Measurements from ENCODE around the gene FAM114A2. TPM values are rescaled to one million over a fixed set of nuclear protein-coding genes. Genes with fewer than 3 reads are reported as not detected.
"Not testable (repeated sequence)": the region's sequence is repeated elsewhere in the genome, so short reads cannot be mapped to it uniquely, and the experiment has no call there.

The FAM114A2 gene
- total RNA-seq, 1 donor from 2014 or later = 29.7 TPM

GRCh38 chr5:154034944-154035343 lies 3.8 kb downstream of the FAM114A2 start:
- Histone ChIP-seq H3K27ac (ENCODE audit: low read depth, low read length) (no peak overlapping the region), H4K20me1 (ENCODE audit: insufficient read depth, low read length) (no peaks in the 10 kb centered on the region), H3K27me3 (ENCODE audit: insufficient read depth, low read length) (no peaks in the 10 kb centered on the region), H3K9ac (ENCODE audit: low read length) (no peak overlapping the region), H3K4me2 (ENCODE audit: low read length) (no peak overlapping the region), H3K9me3 (ENCODE audit: insufficient read depth, low read depth, low read length) (no peaks in the 10 kb centered on the region), H3K36me3 (ENCODE audit: insufficient read depth, low read length) (peaks cover 5% of the 10 kb centered on the region), H3K4me3 (ENCODE audit: insufficient read depth, low read depth, low read length) (no peak overlapping the region), H3K79me2 (ENCODE audit: insufficient read depth, low read length) (peaks cover 28% of the 10 kb centered on the region), H3K4me1 (ENCODE audit: insufficient read depth, low read length) (peaks cover 7% of the 10 kb centered on the region), H2AFZ (ENCODE audit: low read depth, low read length) (no peak overlapping the region)
- no peak for FAIRE-seq
- no peak overlapping the region for H3K4me3 Mint-ChIP-seq (ENCODE audit: unreplicated experiment)
- peaks cover 2% of the 10 kb centered on the region for H3K4me1 Mint-ChIP-seq (ENCODE audit: low read depth, unreplicated experiment)
- TF ChIP-seq EZH2 (IDR thresholded peaks at IDR 0.05; ENCODE audit: insufficient read depth, low read length) = no peak
- no peak for TF ChIP-seq CTCF (IDR thresholded peaks at IDR 0.05; ENCODE audit: insufficient read depth, low read depth, low read length)
- no peak overlapping the region for H3K27ac Mint-ChIP-seq (ENCODE audit: unreplicated experiment)
- H3K27me3 Mint-ChIP-seq (ENCODE audit: low read depth, unreplicated experiment) = no peaks in the 10 kb centered on the region
- DNase-seq (ENCODE audit: low read depth) = no peak
- H3K36me3 Mint-ChIP-seq (ENCODE audit: low read depth, unreplicated experiment) = no peaks in the 10 kb centered on the region
- H3K9me3 Mint-ChIP-seq (ENCODE audit: unreplicated experiment) = no peaks in the 10 kb centered on the region

- Histone ChIP-seq H4K20me1 (ENCODE audit: insufficient read depth, low read length) (no peaks in the 10 kb centered on the region), H3K4me1 (ENCODE audit: insufficient read depth, low read length) (no peaks in the 10 kb centered on the region), H3K36me3 (ENCODE audit: insufficient read depth, low read length) (peaks cover 10% of the 10 kb centered on the region), H3K79me2 (ENCODE audit: insufficient read depth, low read length) (peaks cover 4% of the 10 kb centered on the region), H3K27me3 (ENCODE audit: insufficient read depth, low read length) (no peaks in the 10 kb centered on the region), H3K4me3 (ENCODE audit: insufficient read depth, low read depth, low read length) (no peak overlapping the region), H3K9ac (ENCODE audit: low read length) (no peak overlapping the region), H3K27ac (ENCODE audit: low read depth, low read length) (no peak overlapping the region), H3K4me2 (ENCODE audit: low read length) (no peak overlapping the region), H3K9me3 (ENCODE audit: insufficient read depth, low read depth, low read length) (no peaks in the 10 kb centered on the region), H2AFZ (ENCODE audit: low read depth, low read length) (no peak overlapping the region)
- no peaks in the 10 kb centered on the region for H3K9me3 Mint-ChIP-seq (ENCODE audit: unreplicated experiment)
- H3K4me3 Mint-ChIP-seq (ENCODE audit: unreplicated experiment) = no peak overlapping the region
- no peak overlapping the region for H3K27ac Mint-ChIP-seq (ENCODE audit: unreplicated experiment)
- no peak for TF ChIP-seq EZH2 (IDR thresholded peaks at IDR 0.05; ENCODE audit: insufficient read depth, low read length)
- TF ChIP-seq CTCF (IDR thresholded peaks at IDR 0.05; ENCODE audit: insufficient read depth, low read depth, low read length) = no peak
- no peak for FAIRE-seq
- H3K27me3 Mint-ChIP-seq (ENCODE audit: low read depth, unreplicated experiment) = no peaks in the 10 kb centered on the region
- H3K4me1 Mint-ChIP-seq (ENCODE audit: low read depth, unreplicated experiment) = no peaks in the 10 kb centered on the region
- DNase-seq (ENCODE audit: low read depth) = no peak
- no peaks in the 10 kb centered on the region for H3K36me3 Mint-ChIP-seq (ENCODE audit: low read depth, unreplicated experiment)
Observed at GRCh38 chr5:154031937-154032489, 6.7 kb downstream of the FAM114A2 start.

- Histone ChIP-seq H3K27ac (ENCODE audit: low read depth, low read length) (no peak overlapping the region), H3K4me3 (ENCODE audit: insufficient read depth, low read depth, low read length) (no peak overlapping the region), H3K9me3 (ENCODE audit: insufficient read depth, low read depth, low read length) (no peaks in the 10 kb centered on the region), H3K27me3 (ENCODE audit: insufficient read depth, low read length) (no peaks in the 10 kb centered on the region), H3K4me2 (ENCODE audit: low read length) (no peak overlapping the region), H2AFZ (ENCODE audit: low read depth, low read length) (no peak overlapping the region), H3K79me2 (ENCODE audit: insufficient read depth, low read length) (no peaks in the 10 kb centered on the region), H3K36me3 (ENCODE audit: insufficient read depth, low read length) (peaks cover 19% of the 10 kb centered on the region), H3K4me1 (ENCODE audit: insufficient read depth, low read length) (no peaks in the 10 kb centered on the region), H3K9ac (ENCODE audit: low read length) (no peak overlapping the region), H4K20me1 (ENCODE audit: insufficient read depth, low read length) (no peaks in the 10 kb centered on the region)
- no peak for FAIRE-seq
- peaks cover 14% of the 10 kb centered on the region for H3K36me3 Mint-ChIP-seq (ENCODE audit: low read depth, unreplicated experiment)
- no peaks in the 10 kb centered on the region for H3K27me3 Mint-ChIP-seq (ENCODE audit: low read depth, unreplicated experiment)
- TF ChIP-seq CTCF (IDR thresholded peaks at IDR 0.05; ENCODE audit: insufficient read depth, low read depth, low read length) (no peak), EZH2 (IDR thresholded peaks at IDR 0.05; ENCODE audit: insufficient read depth, low read length) (no peak)
- H3K4me1 Mint-ChIP-seq (ENCODE audit: low read depth, unreplicated experiment) = no peaks in the 10 kb centered on the region
- no peak overlapping the region for H3K27ac Mint-ChIP-seq (ENCODE audit: unreplicated experiment)
- no peak for DNase-seq (ENCODE audit: low read depth)
- H3K4me3 Mint-ChIP-seq (ENCODE audit: unreplicated experiment) = no peak overlapping the region
- H3K9me3 Mint-ChIP-seq (ENCODE audit: unreplicated experiment) = no peaks in the 10 kb centered on the region
Observed at GRCh38 chr5:154025951-154026350, 12.8 kb downstream of the FAM114A2 start.

GRCh38 chr5:154018919-154019318 lies 19.8 kb downstream of the FAM114A2 start:
- H3K4me1 Mint-ChIP-seq (ENCODE audit: low read depth, unreplicated experiment); H2AFZ ChIP-seq (ENCODE audit: low read depth, low read length); H3K4me1 ChIP-seq (ENCODE audit: insufficient read depth, low read length); H3K4me3 ChIP-seq (ENCODE audit: insufficient read depth, low read depth, low read length); H3K27ac Mint-ChIP-seq (ENCODE audit: unreplicated experiment); H3K4me2 ChIP-seq (ENCODE audit: low read length); H3K79me2 ChIP-seq (ENCODE audit: insufficient read depth, low read length); DNase-seq (ENCODE audit: low read depth); H3K27me3 Mint-ChIP-seq (ENCODE audit: low read depth, unreplicated experiment); H3K27ac ChIP-seq (ENCODE audit: low read depth, low read length); H3K9me3 Mint-ChIP-seq (ENCODE audit: unreplicated experiment); H3K4me3 Mint-ChIP-seq (ENCODE audit: unreplicated experiment); H4K20me1 ChIP-seq (ENCODE audit: insufficient read depth, low read length); H3K27me3 ChIP-seq (ENCODE audit: insufficient read depth, low read length); H3K9ac ChIP-seq (ENCODE audit: low read length); H3K36me3 ChIP-seq (ENCODE audit: insufficient read depth, low read length); H3K9me3 ChIP-seq (ENCODE audit: insufficient read depth, low read depth, low read length); FAIRE-seq: not testable (repeated sequence)
- peaks cover 48% of the 10 kb centered on the region for H3K36me3 Mint-ChIP-seq (ENCODE audit: low read depth, unreplicated experiment)
